T-helper 2 cell treated with Interferon-gamma antibody and Interleukin-4, amounts not matched to agents 5 μg/mL and 100 μg/mL, for 36 hours (primary cell): ENCODE measurements around the gene ILRUN.
"Not testable (repeated sequence)": the region's sequence is repeated elsewhere in the genome, so short reads cannot be mapped to it uniquely, and the experiment has no call there.

Experiments
- DNase-seq: peaks from one replicate; pipeline ENCODE4 v3.0.0; 2021; ENCODE audit warnings: low spot score
- H3K27ac Mint-ChIP-seq: one replicate; pipeline ENCODE4 v1.8.0; 2021; ENCODE audit warnings: mild to moderate bottlenecking, mixed read lengths
- H3K27me3 Mint-ChIP-seq: one replicate; pipeline ENCODE4 v1.8.0; 2021; ENCODE audit warnings: low read depth, mixed read lengths
- H3K36me3 Mint-ChIP-seq: one replicate; pipeline ENCODE4 v1.8.0; 2021; ENCODE audit warnings: low read depth, mixed read lengths
- H3K4me1 Mint-ChIP-seq: one replicate; pipeline ENCODE4 v1.8.0; 2021; ENCODE audit warnings: low read depth, mixed read lengths
- H3K4me3 Mint-ChIP-seq: one replicate; pipeline ENCODE4 v1.8.0; 2022; ENCODE audit warnings: mild to moderate bottlenecking, moderate library complexity, mixed read lengths
- H3K9me3 Mint-ChIP-seq: one replicate; pipeline ENCODE4 v1.8.0; 2021; ENCODE audit warnings: mixed read lengths

The ILRUN gene

GRCh38 chr6:34696739-34697543, at the start of gene ILRUN:
Gene ILRUN, minus strand, starts transcription at chr6:34696767. Its CDS starts 164 bp downstream, at chr6:34696603.
- peak; percentile 91 for DNase-seq
- H3K27me3 Mint-ChIP-seq, result no peaks in the 10 kb centered on the region
- H3K27ac Mint-ChIP-seq, result peak within 1 kb of the TSS; percentile 96
- H3K4me1 Mint-ChIP-seq, result peaks cover 34% of the 10 kb centered on the region
- no peaks in the 10 kb centered on the region for H3K9me3 Mint-ChIP-seq
- peaks cover 11% of the 10 kb centered on the region for H3K36me3 Mint-ChIP-seq
- peak within 1 kb of the TSS; percentile 96 for H3K4me3 Mint-ChIP-seq

DNA sequence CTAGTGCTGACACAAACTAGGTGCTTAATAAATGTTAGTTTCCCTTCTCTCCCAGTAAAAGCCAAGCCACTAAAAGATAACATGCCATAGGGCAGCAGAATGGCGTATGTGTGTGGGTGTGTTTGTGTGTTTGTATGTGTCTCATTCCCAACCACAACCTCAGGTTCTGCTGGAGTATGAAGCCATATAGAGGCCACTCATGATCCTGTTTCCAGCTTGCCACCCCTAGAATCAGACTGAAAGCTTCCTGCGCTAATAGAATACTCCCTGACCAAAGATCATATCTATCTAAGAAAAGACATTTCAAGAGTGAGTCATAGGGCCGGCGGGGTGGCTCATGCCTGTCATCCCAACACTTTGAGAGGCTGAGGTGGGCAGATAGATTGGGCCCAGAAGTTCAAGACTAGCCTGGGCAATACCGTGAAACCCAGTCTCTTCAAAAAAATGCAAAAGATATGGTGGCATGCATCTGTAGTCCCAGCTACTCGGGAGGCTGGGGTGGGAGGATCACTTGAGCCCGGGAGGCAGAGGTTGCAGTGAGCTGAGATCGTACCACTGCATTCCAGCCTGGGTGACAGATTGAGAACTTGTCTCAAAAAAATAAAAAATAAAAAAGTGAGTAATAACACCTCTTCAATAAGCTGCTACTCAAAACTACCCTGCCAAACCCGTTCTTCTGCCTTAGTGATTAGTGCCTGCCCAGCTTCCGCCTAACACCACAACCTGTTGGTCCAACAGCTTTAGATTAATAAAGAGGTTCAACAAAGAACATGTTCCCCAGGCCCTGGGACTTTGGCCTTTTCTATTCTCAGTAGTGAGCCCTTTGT, 48.9 kb upstream of the ILRUN start:
- H3K36me3 Mint-ChIP-seq, result no peaks in the 10 kb centered on the region
- no peaks in the 10 kb centered on the region for H3K9me3 Mint-ChIP-seq
- H3K4me1 Mint-ChIP-seq, result peaks cover 6% of the 10 kb centered on the region
- no peak overlapping the region for H3K27ac Mint-ChIP-seq
- H3K4me3 Mint-ChIP-seq, result no peak overlapping the region
- H3K27me3 Mint-ChIP-seq, result no peaks in the 10 kb centered on the region
- peak; percentile 60 for DNase-seq

- H3K27me3 Mint-ChIP-seq, DNase-seq, H3K36me3 Mint-ChIP-seq, H3K4me3 Mint-ChIP-seq, H3K9me3 Mint-ChIP-seq, H3K27ac Mint-ChIP-seq: not testable (repeated sequence)
- peaks cover 12% of the 10 kb centered on the region for H3K4me1 Mint-ChIP-seq
Observed at GRCh38 chr6:34744294-34744647, 47.7 kb upstream of the ILRUN start.

GRCh38 chr6:34743625-34744293, 47.2 kb upstream of the ILRUN start:
- Mint-ChIP-seq H3K27ac (no peak overlapping the region), H3K4me3 (no peak overlapping the region), H3K9me3 (no peaks in the 10 kb centered on the region)

GRCh38 chr6:34742094-34742493, 45.5 kb upstream of the ILRUN start:
- Mint-ChIP-seq H3K4me1 (peaks cover 18% of the 10 kb centered on the region), H3K27ac (no peak overlapping the region), H3K4me3 (no peak overlapping the region), H3K27me3 (no peaks in the 10 kb centered on the region), H3K9me3 (no peaks in the 10 kb centered on the region), H3K36me3 (no peaks in the 10 kb centered on the region)
- no peak for DNase-seq

More at GRCh38 chr6:34743625-34744293, 47.2 kb upstream of the ILRUN start:
- DNase-seq, result no peak
- peaks cover 15% of the 10 kb centered on the region for H3K4me1 Mint-ChIP-seq
- H3K36me3 Mint-ChIP-seq, result no peaks in the 10 kb centered on the region
- no peaks in the 10 kb centered on the region for H3K27me3 Mint-ChIP-seq

- Mint-ChIP-seq H3K36me3 (no peaks in the 10 kb centered on the region), H3K4me1 (peaks cover 14% of the 10 kb centered on the region), H3K4me3 (no peak overlapping the region), H3K9me3 (no peaks in the 10 kb centered on the region), H3K27ac (no peak overlapping the region), H3K27me3 (no peaks in the 10 kb centered on the region)
- DNase-seq, result no peak
Observed at GRCh38 chr6:34736823-34737222, 40.3 kb upstream of the ILRUN start.

DNA sequence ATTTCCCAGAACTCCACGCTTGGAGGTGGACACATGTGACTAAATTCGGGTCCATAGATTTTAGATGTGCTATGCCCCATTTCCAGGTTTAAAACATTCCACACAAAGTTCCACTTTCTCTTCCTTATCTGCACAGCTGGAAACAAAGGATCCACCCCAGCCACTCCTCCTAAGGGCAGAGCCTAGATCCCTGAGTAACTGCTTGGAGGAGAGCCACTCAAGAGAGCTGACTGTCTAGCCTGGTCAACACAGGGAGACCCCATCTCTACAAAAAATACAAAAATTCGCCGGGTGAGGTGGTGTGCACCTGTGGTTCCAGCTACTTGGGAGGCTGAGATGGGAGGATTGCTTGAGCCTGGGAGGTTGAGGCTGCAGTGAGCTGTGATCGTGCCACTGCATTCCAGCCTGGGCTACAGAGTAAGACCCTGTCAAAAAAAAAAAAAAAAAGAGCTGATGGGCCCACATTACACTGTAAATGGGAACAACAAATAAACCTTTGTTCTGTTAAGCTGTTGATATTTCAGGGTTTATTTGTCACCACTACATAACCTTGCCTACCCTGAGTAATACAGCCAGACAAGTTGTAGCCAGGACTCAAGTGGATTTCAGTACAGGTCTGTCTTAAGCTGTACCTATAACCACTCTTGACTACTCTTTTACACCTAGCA, 35.0 kb upstream of the ILRUN start:
- H3K27me3 Mint-ChIP-seq, result peaks cover 2% of the 10 kb centered on the region
- H3K9me3 Mint-ChIP-seq, result no peaks in the 10 kb centered on the region
- DNase-seq, result no peak

DNA sequence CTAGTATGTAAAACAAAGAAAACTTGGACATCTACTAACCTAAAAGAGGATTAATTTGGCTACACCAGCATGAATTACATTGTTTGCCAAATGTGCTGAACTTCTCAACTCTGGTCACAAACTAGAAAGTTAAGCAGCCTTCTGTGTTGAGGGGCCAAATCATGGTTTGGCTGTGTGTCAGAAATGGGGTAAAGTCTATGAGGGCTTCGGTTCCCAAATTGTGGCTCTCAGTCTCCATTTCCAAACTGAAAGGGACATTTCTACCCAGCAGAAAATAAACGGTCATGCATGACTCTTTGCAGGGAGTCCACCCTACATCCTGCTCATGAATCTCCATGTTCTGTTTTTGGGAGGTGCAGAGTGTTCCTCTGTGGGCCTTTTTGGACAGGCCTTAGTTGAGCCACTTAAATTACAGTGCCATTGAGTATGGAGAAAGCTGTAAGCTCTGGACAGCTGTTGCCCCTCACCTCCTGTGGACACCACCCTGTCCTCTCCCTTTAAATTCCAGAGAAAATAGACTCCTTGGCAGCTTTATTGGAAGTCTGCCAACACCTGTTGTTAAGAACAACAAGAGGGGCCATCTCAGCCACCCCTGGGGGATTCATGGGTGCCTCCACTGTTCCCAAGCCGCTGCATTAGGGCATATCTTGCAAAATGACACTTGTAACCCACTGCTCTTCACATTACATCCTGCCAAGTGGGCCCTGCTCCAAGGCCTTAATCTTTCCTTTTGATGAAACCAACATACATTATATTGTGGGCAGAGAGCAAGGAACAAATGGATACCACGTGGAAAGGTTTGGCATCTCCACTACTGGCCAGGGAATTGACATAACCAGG, 33.3 kb upstream of the ILRUN start:
- DNase-seq, result no peak
- Mint-ChIP-seq H3K4me1 (no peaks in the 10 kb centered on the region), H3K27me3 (peaks cover 2% of the 10 kb centered on the region), H3K36me3 (no peaks in the 10 kb centered on the region), H3K4me3 (no peak overlapping the region), H3K27ac (no peak overlapping the region), H3K9me3 (no peaks in the 10 kb centered on the region)

More for the DNA sequence above, 35.0 kb upstream of the ILRUN start:
- Mint-ChIP-seq H3K36me3 (no peaks in the 10 kb centered on the region), H3K4me3 (no peak overlapping the region), H3K27ac (no peak overlapping the region), H3K4me1 (no peaks in the 10 kb centered on the region)

DNA sequence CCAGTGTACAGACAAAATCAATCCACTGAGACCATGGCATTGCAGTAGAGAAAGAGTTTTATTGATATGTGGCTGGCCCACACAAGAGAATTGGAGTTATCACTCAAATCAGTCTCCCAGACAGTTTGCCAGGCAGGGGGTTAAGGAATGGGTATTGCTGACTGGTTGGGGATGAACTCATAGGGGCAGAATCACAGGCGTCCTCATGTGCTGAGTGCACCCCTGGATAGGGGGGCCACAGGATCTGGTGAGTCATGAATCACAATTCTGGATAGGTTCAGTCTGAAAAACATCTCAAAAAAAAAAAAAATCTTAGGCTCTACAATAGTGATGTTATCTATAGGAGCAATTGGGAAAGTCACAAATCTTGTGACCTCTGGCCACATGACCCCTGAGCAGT, 29.5 kb upstream of the ILRUN start:
- Mint-ChIP-seq H3K36me3 (no peaks in the 10 kb centered on the region), H3K27me3 (no peaks in the 10 kb centered on the region), H3K9me3 (no peaks in the 10 kb centered on the region), H3K27ac (no peak overlapping the region), H3K4me3 (no peak overlapping the region), H3K4me1 (peaks cover 8% of the 10 kb centered on the region)
- no peak for DNase-seq

DNA sequence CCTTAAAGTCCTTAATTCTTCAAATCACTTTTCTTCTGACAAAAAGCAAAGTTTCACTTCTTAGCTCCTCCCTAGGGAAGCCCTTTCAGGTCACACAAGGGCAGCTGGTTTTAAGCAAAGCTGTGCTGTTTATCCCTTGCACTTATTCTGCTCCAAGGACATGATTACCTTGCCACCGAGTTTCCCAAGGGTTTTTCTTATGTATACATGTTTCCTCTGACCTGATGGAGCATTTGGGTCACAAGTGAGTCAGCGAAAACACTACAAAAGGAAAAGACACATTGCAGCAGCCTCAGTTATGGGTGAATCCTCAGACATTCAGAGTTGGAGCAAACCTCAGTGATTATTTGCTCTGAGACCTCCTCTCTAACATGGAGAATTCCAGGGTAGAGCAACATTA, 26.6 kb upstream of the ILRUN start:
- H3K27me3 Mint-ChIP-seq, result no peaks in the 10 kb centered on the region
- H3K36me3 Mint-ChIP-seq, result no peaks in the 10 kb centered on the region
- H3K4me1 Mint-ChIP-seq, result peaks cover 8% of the 10 kb centered on the region
- H3K4me3 Mint-ChIP-seq, result no peak overlapping the region
- no peak overlapping the region for H3K27ac Mint-ChIP-seq
- no peaks in the 10 kb centered on the region for H3K9me3 Mint-ChIP-seq
- no peak for DNase-seq

DNA sequence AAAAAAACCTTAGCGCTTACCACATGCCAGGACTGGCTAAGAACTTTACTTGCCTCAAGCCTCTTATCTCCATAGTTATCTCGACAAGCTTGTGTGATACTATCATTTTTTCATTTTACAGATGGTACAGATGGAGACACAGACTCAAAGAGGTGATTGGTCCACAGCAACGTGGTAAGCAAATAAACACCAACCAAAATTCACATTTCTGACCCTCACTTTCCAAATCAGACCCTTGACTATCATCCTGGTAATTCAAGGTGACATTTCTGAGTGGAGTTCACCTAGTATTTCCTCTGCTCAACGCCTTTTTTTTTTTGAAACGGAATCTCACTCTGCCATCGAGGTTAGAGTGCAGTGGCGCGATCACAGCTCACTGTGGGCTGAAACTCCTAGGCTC, 25.9 kb upstream of the ILRUN start:
- Mint-ChIP-seq H3K4me1 (peaks cover 8% of the 10 kb centered on the region), H3K27me3 (peaks cover 3% of the 10 kb centered on the region), H3K9me3 (no peaks in the 10 kb centered on the region), H3K36me3 (no peaks in the 10 kb centered on the region), H3K27ac (no peak overlapping the region), H3K4me3 (no peak overlapping the region)
- no peak for DNase-seq

GRCh38 chr6:34720160-34720559, 23.6 kb upstream of the ILRUN start:
- not testable (repeated sequence) for H3K27me3 Mint-ChIP-seq, H3K4me3 Mint-ChIP-seq, H3K27ac Mint-ChIP-seq, H3K4me1 Mint-ChIP-seq, H3K36me3 Mint-ChIP-seq, DNase-seq, H3K9me3 Mint-ChIP-seq

- not testable (repeated sequence) for H3K4me1 Mint-ChIP-seq, H3K36me3 Mint-ChIP-seq, DNase-seq, H3K27me3 Mint-ChIP-seq, H3K27ac Mint-ChIP-seq, H3K4me3 Mint-ChIP-seq, H3K9me3 Mint-ChIP-seq
Observed at GRCh38 chr6:34719646-34720045, 23.1 kb upstream of the ILRUN start.
